Measurements from ENCODE around the gene PIP5K1C.

- TF ChIP-seq CTCF (IDR thresholded peaks at IDR 0.05) (no peak), POLR2A (IDR thresholded peaks at IDR 0.05) (peak in 1 of 3 donors; percentile 8)
Observed at GRCh38 chr19:3687774-3688706, 12.2 kb downstream of the PIP5K1C start.

Measured in body of pancreas (tissue), 4 donors.